GM23248 (cell line): Measurements from ENCODE around the gene TRAPPC8. TPM values are rescaled to one million over a fixed set of nuclear protein-coding genes. Genes with fewer than 3 reads are reported as not detected.

Source experiments
- DNase-seq: peaks from one replicate; pipeline ENCODE4 v3.0.0-alpha.2; 2015
- H2AFZ ChIP-seq: fragments of 200-600 bp; sonication (generic); 2 replicates; pipeline ENCODE4 v1.6.1; 2016; ENCODE audit warnings: antibody characterized with exemption
- H3F3A ChIP-seq: fragments of 200-600 bp; sonication (generic); 2 replicates; pipeline ENCODE4 v1.6.1; 2016; ENCODE audit warnings: mild to moderate bottlenecking, antibody characterized with exemption, mixed run types; ENCODE audit not compliant: insufficient read depth
- H3K27ac ChIP-seq: fragments of 200-600 bp; sonication (generic); 2 replicates; pipeline ENCODE4 v1.5.1; 2016; ENCODE audit warnings: mild to moderate bottlenecking
- H3K27me3 ChIP-seq: fragments of 200-600 bp; sonication (generic); replicated peaks from 2 replicates; pipeline ENCODE4 v1.6.1; 2016; ENCODE audit warnings: mild to moderate bottlenecking; ENCODE audit not compliant: insufficient read depth
- H3K36me3 ChIP-seq: fragments of 200-600 bp; sonication (generic); 2 replicates; pipeline ENCODE4 v1.6.1; 2016; ENCODE audit warnings: low read depth, mild to moderate bottlenecking
- H3K4me1 ChIP-seq: fragments of 200-600 bp; sonication (generic); 2 replicates; pipeline ENCODE4 v1.6.1; 2016; ENCODE audit warnings: mild to moderate bottlenecking; ENCODE audit not compliant: insufficient read depth
- H3K4me2 ChIP-seq: fragments of 200-600 bp; sonication (generic); one replicate; pipeline ENCODE4 v1.6.1; 2016; ENCODE audit warnings: mild to moderate bottlenecking; ENCODE audit not compliant: unreplicated experiment
- H3K4me3 ChIP-seq: fragments of 200-600 bp; sonication (generic); 2 replicates; pipeline ENCODE4 v1.5.1; 2016; ENCODE audit warnings: mild to moderate bottlenecking
- H3K79me2 ChIP-seq: fragments of 200-600 bp; sonication (generic); 2 replicates; pipeline ENCODE4 v1.6.1; 2016; ENCODE audit warnings: mild to moderate bottlenecking; ENCODE audit not compliant: insufficient read depth
- H3K9ac ChIP-seq: fragments of 200-600 bp; sonication (generic); 2 replicates; pipeline ENCODE4 v1.6.1; 2016; ENCODE audit warnings: mild to moderate bottlenecking
- H3K9me2 ChIP-seq: fragments of 200-600 bp; sonication (generic); 2 replicates; pipeline ENCODE4 v1.6.1; 2016; ENCODE audit warnings: mixed run types, mild to moderate bottlenecking, moderate library complexity; ENCODE audit not compliant: insufficient read depth
- H3K9me3 ChIP-seq: fragments of 200-600 bp; sonication (generic); one replicate; pipeline ENCODE4 v1.6.1; 2017; ENCODE audit warnings: low read depth
- H4K20me1 ChIP-seq: fragments of 200-600 bp; sonication (generic); 2 replicates; pipeline ENCODE4 v1.6.0; 2016; ENCODE audit not compliant: insufficient read depth
- EZH2 ChIP-seq: fragments of 200-600 bp; sonication (generic); IDR thresholded peaks from 2 replicates; pipeline ENCODE4 v1.6.1; 2018; ENCODE audit warnings: antibody characterized with exemption, mild to moderate bottlenecking; ENCODE audit not compliant: insufficient read depth, poor library complexity, severe bottlenecking
- EZH2phosphoT487 ChIP-seq: fragments of 200-600 bp; sonication (generic); IDR thresholded peaks from 2 replicates; pipeline ENCODE4 v1.6.1; 2018; ENCODE audit warnings: antibody characterized with exemption, moderate library complexity, mild to moderate bottlenecking, low read depth; ENCODE audit not compliant: insufficient read depth
- WGBS, 2 experiments: methylation state at CpG; one replicate each; pipeline ENCODE4 v1.1.6; 2015 to 2017; ENCODE audit warnings: low lambda C conversion rate in 2 of 2, low coverage in 1 of 2; ENCODE audit errors: missing lambda C conversion rate in 2 of 2; 5-methylcytosine and 5-hydroxymethylcytosine counted together
- in situ Hi-C: fragments of 300-500 bp; cut with MboI; formaldehyde crosslinking; loops from 2 replicates; pipeline ENCODE4 v1.15.0; 2020
- polyA plus RNA-seq: library from polyadenylated mRNA; unstranded; fragments of >200 nt; fragmentation: Nextera tagmentation; extraction: Ambion mirVana; gene quantifications from 2 replicates; pipeline ENCODE4 v1.2.1, GENCODE V29; 2016
- total RNA-seq: library from RNA; depleted of rRNA; stranded (reverse); fragments of >200 nt; shearing (Covaris generic); gene quantifications from 2 replicates; pipeline ENCODE4 v1.2.3, GENCODE V29; 2014

The TRAPPC8 gene
- total and polyA plus RNA-seq, 2 experiments from 2014 or later: 10.1 to 39.4 TPM

- no peaks in the 10 kb centered on the region for H3K9me2 ChIP-seq
- no peak for DNase-seq
- no peak overlapping the region for H3K4me3 ChIP-seq
- no peak overlapping the region for H3K27ac ChIP-seq
- H2AFZ ChIP-seq: no peak overlapping the region
- H4K20me1 ChIP-seq: no peaks in the 10 kb centered on the region
- in situ Hi-C loops: no loop called here
- H3K79me2 ChIP-seq: peaks cover 30% of the 10 kb centered on the region
- no peaks in the 10 kb centered on the region for H3K4me1 ChIP-seq
- TF ChIP-seq EZH2phosphoT487: no peak
- TF ChIP-seq EZH2: no peak
- 65 to 80% methylated on average over 4 of the region's 4 CpGs for WGBS, 2 experiments
- H3K9me3 ChIP-seq: no peaks in the 10 kb centered on the region
- no peaks in the 10 kb centered on the region for H3K27me3 ChIP-seq
- no peak overlapping the region for H3K9ac ChIP-seq
- H3K4me2 ChIP-seq: no peak overlapping the region
- H3K36me3 ChIP-seq: peaks cover 45% of the 10 kb centered on the region
- H3F3A ChIP-seq: no peaks in the 10 kb centered on the region
These were observed 58.9 kb downstream of the TRAPPC8 start for GRCh38 chr18:31884020-31884419.

GRCh38 chr18:31880186-31880898 is 62.6 kb downstream of the TRAPPC8 start:
- Histone ChIP-seq H3F3A (no peaks in the 10 kb centered on the region), H3K79me2 (peaks cover 41% of the 10 kb centered on the region), H3K27me3 (no peaks in the 10 kb centered on the region), H3K4me2 (no peak overlapping the region), H3K27ac (no peak overlapping the region), H3K9me3 (no peaks in the 10 kb centered on the region), H2AFZ (no peak overlapping the region), H3K4me3 (no peak overlapping the region), H3K4me1 (no peaks in the 10 kb centered on the region), H4K20me1 (no peaks in the 10 kb centered on the region), H3K36me3 (peaks cover 28% of the 10 kb centered on the region), H3K9ac (no peak overlapping the region), H3K9me2 (no peaks in the 10 kb centered on the region)
- WGBS, 2 experiments: 91 to 100% methylated on average over 1 of the region's 1 CpG
- in situ Hi-C loops: no loop called here
- no peak for TF ChIP-seq EZH2phosphoT487
- no peak for DNase-seq

- no peak overlapping the region for H3K27ac ChIP-seq
- H2AFZ ChIP-seq: no peak overlapping the region
- no peaks in the 10 kb centered on the region for H3K4me1 ChIP-seq
- no peaks in the 10 kb centered on the region for H3K9me3 ChIP-seq
- no peaks in the 10 kb centered on the region for H4K20me1 ChIP-seq
- H3K9ac ChIP-seq: no peak overlapping the region
- H3K36me3 ChIP-seq: peaks cover 28% of the 10 kb centered on the region
- H3K27me3 ChIP-seq: no peaks in the 10 kb centered on the region
- 96 to 100% methylated on average over 4 of the region's 4 CpGs for WGBS, 2 experiments
- H3F3A ChIP-seq: no peaks in the 10 kb centered on the region
- no peak for TF ChIP-seq EZH2
- no peak for TF ChIP-seq EZH2phosphoT487
- in situ Hi-C loops: no loop called here
- peaks cover 41% of the 10 kb centered on the region for H3K79me2 ChIP-seq
- H3K9me2 ChIP-seq: no peaks in the 10 kb centered on the region
- H3K4me2 ChIP-seq: no peak overlapping the region
- DNase-seq: no peak
- no peak overlapping the region for H3K4me3 ChIP-seq
These were observed 64.6 kb downstream of the TRAPPC8 start for GRCh38 chr18:31878358-31878757.

- H2AFZ ChIP-seq: no peak overlapping the region
- TF ChIP-seq EZH2phosphoT487 (no peak), EZH2 (no peak)
- H3K79me2 ChIP-seq: peaks cover 41% of the 10 kb centered on the region
- no peak overlapping the region for H3K4me2 ChIP-seq
- 97 to 99% methylated on average over 5 of the region's 5 CpGs for WGBS, 2 experiments
- no peak for DNase-seq
- H3K4me3 ChIP-seq: no peak overlapping the region
- H3K27me3 ChIP-seq: no peaks in the 10 kb centered on the region
- H3K9me2 ChIP-seq: no peaks in the 10 kb centered on the region
- no peaks in the 10 kb centered on the region for H3K9me3 ChIP-seq
- H3K4me1 ChIP-seq: no peaks in the 10 kb centered on the region
- no peak overlapping the region for H3K27ac ChIP-seq
- no peak overlapping the region for H3K9ac ChIP-seq
- in situ Hi-C loops: no loop called here
- no peaks in the 10 kb centered on the region for H3F3A ChIP-seq
- H4K20me1 ChIP-seq: no peaks in the 10 kb centered on the region
- peaks cover 31% of the 10 kb centered on the region for H3K36me3 ChIP-seq
These were observed 65.0 kb downstream of the TRAPPC8 start for GRCh38 chr18:31877900-31878299.

- Histone ChIP-seq H2AFZ (no peak overlapping the region), H3K4me1 (no peaks in the 10 kb centered on the region), H3K4me3 (no peak overlapping the region), H3K27ac (no peak overlapping the region), H3K27me3 (no peaks in the 10 kb centered on the region), H3K4me2 (no peak overlapping the region), H3F3A (no peaks in the 10 kb centered on the region), H4K20me1 (no peaks in the 10 kb centered on the region), H3K9me2 (no peaks in the 10 kb centered on the region), H3K36me3 (peaks cover 31% of the 10 kb centered on the region), H3K9ac (no peak overlapping the region), H3K79me2 (peaks cover 34% of the 10 kb centered on the region), H3K9me3 (no peaks in the 10 kb centered on the region)
- in situ Hi-C loops: no loop called here
- 51 to 60% methylated on average over 3 to 4 of the region's 4 CpGs for WGBS, 2 experiments
- TF ChIP-seq EZH2phosphoT487: no peak
- no peak for TF ChIP-seq EZH2
- DNase-seq: peak; percentile 15
These were observed 66.2 kb downstream of the TRAPPC8 start for GRCh38 chr18:31876707-31877106.
